LoVo (cell line): ENCODE results near the gene GPRIN3.
"Not testable (repeated sequence)": the region's sequence is repeated elsewhere in the genome, so short reads cannot be mapped to it uniquely, and the experiment has no call there.

ENCODE experiments used
- DNase-seq: peaks from one replicate; pipeline ENCODE4 v3.0.0-alpha.2; 2016; ENCODE audit warnings: low spot score

GPRIN3 gene

GRCh38 chr4:89311433-89311832, 3.8 kb upstream of the GPRIN3 start:
- DNase-seq, result no peak

- not testable (repeated sequence) for DNase-seq
Observed at GRCh38 chr4:89309154-89309553, 1.6 kb upstream of the GPRIN3 start.

DNA sequence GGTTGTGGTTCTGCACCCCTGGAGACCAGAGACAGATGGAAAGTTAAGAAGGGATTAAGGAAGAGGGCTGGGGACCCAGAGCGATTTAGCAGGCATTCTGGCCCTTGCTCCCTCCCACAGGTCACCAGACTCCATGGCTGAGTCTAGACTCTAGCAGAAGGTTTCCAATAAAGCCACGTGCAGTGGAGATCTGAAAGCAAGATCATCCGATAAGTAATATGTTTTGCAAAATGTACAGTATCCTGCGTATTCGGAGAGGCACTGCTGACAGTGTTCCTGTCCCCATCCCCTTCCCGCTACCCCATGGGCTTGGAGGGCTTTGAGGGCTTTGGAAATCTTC, 531 bp upstream of the GPRIN3 start:
- no peak for DNase-seq

DNA sequence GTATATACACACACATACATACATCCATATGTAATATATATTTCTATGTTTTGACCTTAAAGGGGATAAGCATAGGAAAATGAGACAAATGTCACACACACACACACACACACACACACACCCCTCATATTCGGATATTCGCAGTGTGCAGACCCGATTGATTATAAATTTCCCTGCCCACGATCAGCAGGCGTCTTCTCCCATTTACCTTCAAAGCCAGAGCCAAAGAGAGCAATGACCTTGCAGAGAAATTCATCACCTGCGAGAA, 488 bp downstream of the GPRIN3 start:
- no peak for DNase-seq

GRCh38 chr4:89306486-89307177, 968 bp downstream of the GPRIN3 start:
- DNase-seq, result no peak

GRCh38 chr4:89305712-89306437, 1.7 kb downstream of the GPRIN3 start:
- no peak for DNase-seq

- no peak for DNase-seq
Observed at GRCh38 chr4:89305028-89305427, 2.6 kb downstream of the GPRIN3 start.

GRCh38 chr4:89303814-89304388, 3.7 kb downstream of the GPRIN3 start:
- DNase-seq, result no peak

- DNase-seq, result no peak
Observed at GRCh38 chr4:89303177-89303576, 4.4 kb downstream of the GPRIN3 start.

GRCh38 chr4:89301902-89302301, 5.7 kb downstream of the GPRIN3 start:
- no peak for DNase-seq

GRCh38 chr4:89301003-89301402, 6.6 kb downstream of the GPRIN3 start:
- DNase-seq, result no peak

- DNase-seq, result no peak
Observed at GRCh38 chr4:89300499-89300898, 7.1 kb downstream of the GPRIN3 start.

DNA sequence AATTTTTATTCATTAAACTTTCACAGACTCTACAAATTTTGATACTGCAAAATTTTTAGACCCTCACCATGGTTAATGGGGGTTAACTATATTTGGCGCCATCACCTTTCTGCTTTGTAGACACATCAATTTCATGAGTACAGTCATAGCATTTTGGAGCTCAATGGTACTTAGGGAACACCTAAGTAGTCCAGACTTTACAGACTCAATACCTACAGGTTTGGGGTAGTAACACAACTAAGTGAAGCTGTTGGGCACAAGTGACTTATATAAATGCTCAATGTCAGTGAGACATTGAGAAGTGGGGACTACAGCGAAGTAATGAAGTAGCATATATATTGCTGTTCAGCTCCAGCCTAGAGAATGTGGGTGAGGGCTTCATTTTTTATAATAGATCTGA, 7.5 kb downstream of the GPRIN3 start:
- DNase-seq, result no peak

DNA sequence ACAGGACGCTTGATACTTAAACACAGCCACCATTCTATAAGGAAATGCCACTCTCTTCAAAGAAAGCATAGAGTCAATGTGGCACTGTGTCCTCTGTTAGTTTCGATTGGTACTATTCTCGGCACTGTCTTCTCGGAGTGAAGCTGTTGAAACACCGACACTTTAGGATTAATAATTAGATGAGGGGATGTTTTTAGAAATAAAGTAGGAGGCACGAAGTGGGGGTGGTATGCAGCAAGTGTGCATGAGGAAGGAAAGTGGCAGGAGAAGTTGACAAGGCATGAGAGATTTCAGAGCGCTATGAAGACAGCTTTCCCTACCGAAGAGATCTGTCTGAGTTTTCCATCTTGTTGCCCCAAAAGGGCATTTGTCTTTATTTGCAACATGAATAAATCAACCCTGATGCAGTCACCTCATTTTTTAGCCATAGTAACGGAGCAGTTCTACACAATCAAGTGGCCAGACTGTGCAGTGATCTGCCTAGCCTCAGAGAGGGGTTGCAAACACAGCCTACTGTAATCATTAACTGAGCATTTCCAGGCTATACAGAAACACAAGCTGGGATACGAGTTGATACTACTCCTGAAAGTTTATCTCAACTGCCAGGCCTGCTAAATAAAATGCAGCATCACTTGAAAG, 8.3 kb downstream of the GPRIN3 start:
- DNase-seq, result no peak

DNA sequence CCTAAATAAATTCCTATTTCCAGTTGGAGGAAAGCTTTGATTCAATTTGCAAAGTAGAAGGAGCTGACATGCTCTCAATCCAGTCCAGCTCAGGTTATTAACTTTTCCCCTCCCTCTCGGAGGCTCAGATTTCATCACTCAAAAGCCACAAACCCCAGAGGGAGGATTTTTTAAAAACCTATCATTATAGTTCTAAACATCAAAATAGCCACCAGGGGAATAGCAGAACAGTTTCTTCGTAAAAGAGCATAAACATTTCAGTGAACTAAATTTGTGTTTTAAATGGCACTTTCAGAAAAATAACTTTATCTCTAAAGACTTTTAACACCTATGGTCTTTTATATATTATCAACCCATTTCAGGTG, 8.8 kb downstream of the GPRIN3 start:
- no peak for DNase-seq

DNA sequence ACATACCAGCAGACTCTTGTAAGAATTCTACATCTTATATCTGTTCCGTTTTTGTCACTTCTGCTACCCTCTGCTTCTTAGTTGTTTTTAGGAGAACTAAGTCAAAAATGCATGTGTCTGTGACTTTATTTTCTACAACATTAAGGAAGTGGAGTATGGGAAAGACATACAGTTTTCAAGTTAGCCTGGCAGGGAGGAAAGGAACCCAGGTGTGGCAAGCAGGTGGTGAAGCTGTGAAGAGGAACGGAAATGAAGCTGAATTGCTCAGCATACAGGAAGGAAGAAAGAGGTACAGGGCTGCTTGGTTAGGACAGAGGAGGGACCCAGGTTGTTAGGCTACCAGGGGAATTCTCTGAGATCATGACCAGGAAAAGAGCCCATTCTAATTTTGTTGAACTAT, 9.4 kb downstream of the GPRIN3 start:
- no peak for DNase-seq

DNA sequence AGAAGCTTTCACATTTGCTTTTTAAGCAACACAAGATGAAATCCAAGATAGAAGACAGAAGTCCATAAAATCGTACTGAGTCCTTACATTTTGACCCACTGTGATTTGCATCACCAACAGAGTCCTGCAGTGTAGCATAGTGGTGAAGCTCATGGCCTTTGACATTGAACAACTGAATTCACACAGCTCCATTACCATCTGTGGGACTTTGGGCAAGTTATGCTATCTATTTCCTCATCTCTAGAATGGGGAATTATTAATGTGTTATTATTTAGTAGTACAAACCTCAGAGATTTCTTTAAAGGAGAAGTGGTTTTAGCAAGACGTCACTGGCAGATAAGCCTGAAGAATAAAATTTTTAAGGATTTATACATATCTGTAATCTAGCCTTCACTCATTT, 10.7 kb downstream of the GPRIN3 start:
- DNase-seq, result no peak

DNA sequence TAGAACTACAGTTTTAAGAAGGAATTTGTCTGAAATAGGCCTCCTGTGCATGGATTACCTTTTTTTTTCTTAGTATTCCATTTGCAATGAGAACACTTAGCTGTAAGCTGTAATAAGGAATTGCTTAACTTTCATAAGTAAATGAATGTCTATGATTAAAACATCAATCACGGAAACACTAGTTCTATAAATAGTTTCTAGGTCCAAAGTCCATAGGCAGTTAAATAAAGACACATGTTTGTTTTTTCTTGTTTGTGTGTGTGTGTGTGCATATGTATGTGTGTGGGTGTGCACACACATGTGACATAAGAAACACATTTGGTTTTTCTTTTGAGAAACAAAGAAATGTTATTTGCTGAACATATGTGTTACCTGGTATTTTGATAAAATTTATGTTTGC, 11.2 kb downstream of the GPRIN3 start:
- DNase-seq, result peak; percentile 72

DNA sequence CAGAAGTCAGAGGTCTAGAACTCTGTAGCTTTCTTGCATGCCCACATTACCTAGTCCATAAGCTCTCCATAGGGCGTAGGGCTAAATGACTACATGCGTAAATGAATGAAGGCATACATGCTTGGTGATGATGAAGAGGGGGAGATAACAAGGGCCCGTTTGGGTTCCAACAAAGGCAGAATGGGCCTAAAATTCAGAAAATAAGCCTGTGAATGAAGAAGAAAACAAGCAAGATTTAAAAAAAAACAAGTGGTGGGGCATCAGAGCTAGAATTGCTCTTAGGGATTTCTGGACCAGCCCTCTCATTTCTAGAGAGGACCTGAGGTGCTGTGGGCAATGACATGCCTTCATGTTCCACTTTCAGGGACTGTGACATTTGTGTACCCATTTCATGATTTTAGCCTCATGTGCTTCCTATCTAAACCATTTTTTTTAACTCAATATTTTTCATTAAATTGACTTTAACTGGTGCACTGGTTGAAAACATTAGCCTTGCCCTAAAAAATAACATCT, 12.1 kb downstream of the GPRIN3 start:
- no peak for DNase-seq

DNA sequence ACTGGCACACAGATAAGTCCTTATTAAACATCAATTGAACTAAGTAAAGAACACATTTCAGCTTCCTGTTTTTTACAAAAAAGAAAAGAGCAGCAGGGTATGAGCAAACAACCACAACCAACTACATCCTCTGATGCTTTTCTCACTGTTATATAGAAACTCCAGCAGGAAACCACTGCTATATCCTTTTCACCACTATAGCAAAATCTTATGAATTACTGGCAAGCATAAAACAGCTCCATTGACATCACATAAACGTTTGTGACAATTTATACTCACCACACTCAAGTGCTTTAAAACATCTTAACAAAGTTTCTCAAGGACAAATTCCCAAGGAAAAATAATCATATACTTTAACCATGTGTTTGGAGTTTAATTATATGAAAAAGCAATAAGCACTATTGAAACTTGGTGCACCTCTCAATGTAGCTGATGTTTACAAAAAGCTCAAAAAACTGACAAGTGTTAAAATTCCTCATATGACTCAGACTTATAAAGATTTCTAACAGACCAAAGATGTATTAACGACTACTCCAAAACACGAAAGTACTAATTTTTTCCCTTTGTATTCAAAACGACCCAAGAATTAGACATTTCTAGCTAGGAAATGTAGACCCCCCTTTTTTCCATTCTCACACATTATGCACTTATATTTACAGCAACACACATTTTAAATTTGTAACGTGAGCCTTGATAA, 12.9 kb downstream of the GPRIN3 start:
- DNase-seq, result no peak

GRCh38 chr4:89293299-89293698, 14.3 kb downstream of the GPRIN3 start:
- no peak for DNase-seq

DNA sequence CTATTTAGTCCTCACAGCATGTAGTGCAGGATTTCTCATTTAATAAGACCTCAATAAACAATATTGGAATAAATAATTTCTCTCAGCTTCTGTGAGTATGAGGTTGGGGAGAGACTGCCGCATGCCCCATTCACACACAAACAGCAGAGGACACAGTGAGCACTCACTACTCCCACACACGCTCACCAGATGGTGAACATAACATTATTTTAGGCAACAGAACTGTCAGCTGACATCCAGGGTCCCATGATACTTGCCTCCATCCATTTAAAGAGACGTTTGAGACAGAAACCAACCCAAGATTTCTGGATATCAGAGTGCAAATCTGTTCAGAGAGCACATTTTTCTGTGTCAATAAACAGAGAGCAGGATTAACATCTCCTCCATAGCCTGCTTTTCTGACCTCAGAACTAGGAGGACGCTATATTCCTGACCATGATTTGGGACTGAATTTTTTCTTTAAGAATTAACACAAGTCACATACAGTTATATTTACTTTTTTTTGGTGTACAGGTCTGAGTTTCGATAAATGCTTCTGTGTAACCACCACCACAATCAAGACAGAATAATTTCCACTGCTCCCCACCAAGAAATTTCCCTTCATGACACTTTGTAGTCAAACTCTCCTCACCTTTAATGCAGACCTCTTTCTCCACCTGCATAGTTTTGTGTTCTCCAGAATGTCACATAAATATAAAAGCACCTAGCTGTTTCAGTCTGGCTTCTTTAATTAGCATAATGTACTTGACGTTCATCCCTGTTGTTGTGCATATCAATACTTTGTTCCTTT, 16.7 kb downstream of the GPRIN3 start:
- no peak for DNase-seq
